Neural crest cell (in vitro differentiated cells): ENCODE results near the gene CNTNAP2. TPM values are rescaled to one million over a fixed set of nuclear protein-coding genes. Genes with fewer than 3 reads are reported as not detected.

Source experiments
- DNase-seq: peaks from one replicate; pipeline ENCODE4 v3.0.0; 2021; ENCODE audit warnings: low read depth, mixed read lengths, low spot score
- H3K27ac Mint-ChIP-seq: one replicate; pipeline ENCODE4 v1.8.0; 2021; ENCODE audit warnings: mild to moderate bottlenecking, mixed read lengths; ENCODE audit not compliant: unreplicated experiment
- H3K27me3 Mint-ChIP-seq: 2 replicates; pipeline ENCODE4 v1.8.0; 2021; ENCODE audit warnings: low read depth, mild to moderate bottlenecking, mixed read lengths
- H3K36me3 Mint-ChIP-seq: 2 replicates; pipeline ENCODE4 v1.8.0; 2021; ENCODE audit warnings: low read depth, mild to moderate bottlenecking, mixed read lengths
- H3K4me1 Mint-ChIP-seq: 2 replicates; pipeline ENCODE4 v1.8.0; 2021; ENCODE audit warnings: mixed read lengths
- H3K4me3 Mint-ChIP-seq: one replicate; pipeline ENCODE4 v1.8.0; 2021; ENCODE audit warnings: mild to moderate bottlenecking, mixed read lengths
- H3K9me3 Mint-ChIP-seq: 2 replicates; pipeline ENCODE4 v1.8.0; 2021; ENCODE audit warnings: mixed read lengths
- CTCF ChIP-seq: fragments of 200-600 bp; sonication (generic); conservative IDR thresholded peaks from 2 replicates; pipeline ENCODE4 v1.5.0; 2021; ENCODE audit warnings: antibody characterized with exemption, mild to moderate bottlenecking
- total RNA-seq: library from RNA; stranded (reverse); gene quantifications from 2 replicates; pipeline ENCODE4 v1.2.1, GENCODE V29; 2021

The CNTNAP2 gene
- total RNA-seq, 1 donor from 2014 or later, result 12.9 TPM

- Mint-ChIP-seq H3K4me3 (no peak overlapping the region), H3K27me3 (no peaks in the 10 kb centered on the region), H3K9me3 (peaks cover 14% of the 10 kb centered on the region), H3K36me3 (no peaks in the 10 kb centered on the region), H3K27ac (no peak overlapping the region), H3K4me1 (no peaks in the 10 kb centered on the region)
- TF ChIP-seq CTCF, result no peak
- DNase-seq, result no peak
These were observed 1295.5 kb downstream of the CNTNAP2 start for GRCh38 chr7:147412109-147412508.

GRCh38 chr7:147412782-147413556 is 1296.4 kb downstream of the CNTNAP2 start:
- no peak for TF ChIP-seq CTCF
- no peak for DNase-seq
- Mint-ChIP-seq H3K9me3 (peaks cover 14% of the 10 kb centered on the region), H3K4me1 (no peaks in the 10 kb centered on the region), H3K36me3 (no peaks in the 10 kb centered on the region), H3K4me3 (no peak overlapping the region), H3K27me3 (no peaks in the 10 kb centered on the region), H3K27ac (no peak overlapping the region)

- Mint-ChIP-seq H3K9me3 (peaks cover 11% of the 10 kb centered on the region), H3K27ac (no peak overlapping the region), H3K4me3 (no peak overlapping the region), H3K27me3 (no peaks in the 10 kb centered on the region), H3K36me3 (no peaks in the 10 kb centered on the region), H3K4me1 (no peaks in the 10 kb centered on the region)
- TF ChIP-seq CTCF, result no peak
- DNase-seq, result no peak
These were observed 1296.9 kb downstream of the CNTNAP2 start for GRCh38 chr7:147413557-147413870.

- Mint-ChIP-seq H3K27me3 (no peaks in the 10 kb centered on the region), H3K27ac (no peak overlapping the region), H3K4me3 (no peak overlapping the region), H3K9me3 (peaks cover 3% of the 10 kb centered on the region), H3K4me1 (no peaks in the 10 kb centered on the region), H3K36me3 (no peaks in the 10 kb centered on the region)
- TF ChIP-seq CTCF, result no peak
- no peak for DNase-seq
These were observed 1299.4 kb downstream of the CNTNAP2 start for GRCh38 chr7:147415991-147416390.

- H3K36me3 Mint-ChIP-seq, result no peaks in the 10 kb centered on the region
- H3K4me1 Mint-ChIP-seq, result no peaks in the 10 kb centered on the region
- H3K27me3 Mint-ChIP-seq, result no peaks in the 10 kb centered on the region
- H3K9me3 Mint-ChIP-seq, result peaks cover 3% of the 10 kb centered on the region
- DNase-seq, result no peak
- H3K4me3 Mint-ChIP-seq, result no peak overlapping the region
- no peak overlapping the region for H3K27ac Mint-ChIP-seq
- TF ChIP-seq CTCF, result no peak
These were observed 1302.4 kb downstream of the CNTNAP2 start for GRCh38 chr7:147418966-147419365.
